ENCODE results near the gene KCNT2.

GRCh38 chr1:196277860-196278259 lies 330.4 kb downstream of the KCNT2 start:
- TF ChIP-seq CTCF (IDR thresholded peaks at IDR 0.05; ENCODE audit: extremely low read depth in 1 of 2, insufficient read depth in 1 of 2, low read depth in 1 of 2, low read length in 2 of 2) (no peak), EZH2 (IDR thresholded peaks at IDR 0.05; ENCODE audit: borderline replicate concordance, low read depth, low read length, severe bottlenecking) (no peak), GATA2 (IDR thresholded peaks at IDR 0.05; ENCODE audit: insufficient read depth, insufficient read length, low read depth, low read length) (peak; percentile 26), MAX (IDR thresholded peaks at IDR 0.05; ENCODE audit: insufficient read depth, insufficient read length) (no peak), POLR2A (IDR thresholded peaks at IDR 0.05; ENCODE audit: low read depth, low read length) (no peak), POLR2AphosphoS5 (IDR thresholded peaks at IDR 0.05; ENCODE audit: insufficient read depth, low read depth, low read length) (no peak), JUN (IDR thresholded peaks at IDR 0.05; ENCODE audit: borderline replicate concordance, insufficient read depth, insufficient read length, low read depth) (no peak)
